Measurements from ENCODE around the gene ZNF385C. TPM values are rescaled to one million over a fixed set of nuclear protein-coding genes. Genes with fewer than 3 reads are reported as not detected.

Gene ZNF385C
- total RNA-seq, 1 donor from 2014 or later, result 2.9 TPM

DNA sequence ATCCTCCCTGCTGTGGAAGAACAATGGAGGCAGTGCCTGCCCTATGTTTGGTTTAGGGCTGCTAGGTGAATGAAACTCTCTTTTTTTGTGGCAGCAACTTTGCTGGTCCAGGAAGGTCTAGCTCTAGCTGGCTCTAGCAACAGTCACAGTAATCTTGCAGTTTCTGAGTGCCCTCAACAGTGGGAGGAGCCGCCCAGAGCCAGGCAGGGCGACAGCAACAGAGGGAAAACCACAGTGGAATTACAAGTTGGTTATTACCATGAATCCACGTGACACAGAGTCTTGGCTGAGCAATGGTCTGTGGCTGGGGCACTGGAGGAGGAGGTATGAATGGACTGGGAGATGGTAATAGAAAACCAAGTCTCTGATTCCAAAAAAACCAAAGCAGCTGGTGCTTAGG is 34.7 kb upstream of the ZNF385C start:
- H3K27ac Mint-ChIP-seq, result peak overlapping the region; percentile 63
- TF ChIP-seq, protein P1, sequence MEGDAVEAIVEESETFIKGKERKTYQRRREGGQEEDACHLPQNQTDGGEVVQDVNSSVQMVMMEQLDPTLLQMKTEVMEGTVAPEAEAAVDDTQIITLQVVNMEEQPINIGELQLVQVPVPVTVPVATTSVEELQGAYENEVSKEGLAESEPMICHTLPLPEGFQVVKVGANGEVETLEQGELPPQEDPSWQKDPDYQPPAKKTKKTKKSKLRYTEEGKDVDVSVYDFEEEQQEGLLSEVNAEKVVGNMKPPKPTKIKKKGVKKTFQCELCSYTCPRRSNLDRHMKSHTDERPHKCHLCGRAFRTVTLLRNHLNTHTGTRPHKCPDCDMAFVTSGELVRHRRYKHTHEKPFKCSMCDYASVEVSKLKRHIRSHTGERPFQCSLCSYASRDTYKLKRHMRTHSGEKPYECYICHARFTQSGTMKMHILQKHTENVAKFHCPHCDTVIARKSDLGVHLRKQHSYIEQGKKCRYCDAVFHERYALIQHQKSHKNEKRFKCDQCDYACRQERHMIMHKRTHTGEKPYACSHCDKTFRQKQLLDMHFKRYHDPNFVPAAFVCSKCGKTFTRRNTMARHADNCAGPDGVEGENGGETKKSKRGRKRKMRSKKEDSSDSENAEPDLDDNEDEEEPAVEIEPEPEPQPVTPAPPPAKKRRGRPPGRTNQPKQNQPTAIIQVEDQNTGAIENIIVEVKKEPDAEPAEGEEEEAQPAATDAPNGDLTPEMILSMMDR (IDR thresholded peaks at IDR 0.05; ENCODE audit: unreplicated experiment), result no peak
- peaks cover 17% of the 10 kb centered on the region for H3K4me1 Mint-ChIP-seq
- no peaks in the 10 kb centered on the region for H3K27me3 Mint-ChIP-seq (ENCODE audit: low read depth)
- H3K36me3 Mint-ChIP-seq, result peaks cover 15% of the 10 kb centered on the region
- H3K9me3 Mint-ChIP-seq, result no peaks in the 10 kb centered on the region
- no peak overlapping the region for H3K4me3 Mint-ChIP-seq
- DNase-seq (ENCODE audit: low spot score in 2 of 2, unreplicated experiment in 2 of 2), result no peak

DNA sequence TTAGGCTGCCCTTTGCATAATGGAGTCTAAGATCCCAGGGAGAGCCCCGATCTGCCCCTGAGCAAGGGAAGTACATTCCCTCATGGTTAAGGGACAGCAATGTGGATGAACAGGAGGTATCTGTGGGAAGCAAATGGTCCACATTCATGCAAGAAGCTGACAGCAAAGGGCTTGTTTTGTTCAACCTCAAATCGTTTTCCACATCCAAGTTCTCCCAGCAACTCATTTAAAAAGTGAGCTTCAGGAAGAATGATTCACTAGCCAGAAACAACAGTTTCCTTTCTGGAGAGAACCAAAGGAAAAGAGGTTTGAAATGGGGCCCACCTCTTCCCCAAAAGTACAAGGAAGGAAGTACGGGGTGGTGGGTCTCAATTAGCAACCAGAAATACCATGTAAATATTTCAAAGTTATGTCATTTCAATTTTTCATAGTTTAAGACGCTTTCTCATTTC is 33.7 kb upstream of the ZNF385C start:
- TF ChIP-seq, protein P1 (IDR thresholded peaks at IDR 0.05; ENCODE audit: unreplicated experiment), result no peak
- Mint-ChIP-seq H3K27me3 (ENCODE audit: low read depth) (no peaks in the 10 kb centered on the region), H3K4me1 (peaks cover 17% of the 10 kb centered on the region), H3K36me3 (peaks cover 15% of the 10 kb centered on the region), H3K9me3 (no peaks in the 10 kb centered on the region), H3K4me3 (no peak overlapping the region), H3K27ac (no peak overlapping the region)
- DNase-seq (ENCODE audit: low spot score in 2 of 2, unreplicated experiment in 2 of 2), result no peak

DNA sequence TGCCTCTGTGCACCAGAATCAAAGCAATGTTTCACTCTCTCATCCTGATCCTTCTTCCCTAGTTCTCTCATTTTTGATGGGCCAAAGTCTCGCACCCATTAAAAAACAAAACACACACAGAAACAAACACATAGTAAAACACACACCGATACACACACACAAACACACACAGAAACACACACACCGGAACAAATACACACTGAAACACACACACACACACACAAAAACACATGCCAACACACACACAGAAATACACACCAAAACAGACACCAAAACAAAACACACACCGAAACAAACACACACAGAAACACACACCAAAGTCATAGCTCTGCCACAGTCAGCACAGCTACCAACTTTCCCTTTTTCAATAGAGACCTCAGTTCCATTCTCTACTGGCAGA is 33.0 kb upstream of the ZNF385C start:
- TF ChIP-seq, protein P1 (IDR thresholded peaks at IDR 0.05; ENCODE audit: unreplicated experiment), result no peak
- Mint-ChIP-seq H3K9me3 (no peaks in the 10 kb centered on the region), H3K27ac (no peak overlapping the region), H3K36me3 (peaks cover 15% of the 10 kb centered on the region), H3K27me3 (ENCODE audit: low read depth) (no peaks in the 10 kb centered on the region), H3K4me1 (peaks cover 17% of the 10 kb centered on the region), H3K4me3 (no peak overlapping the region)
- no peak for DNase-seq (ENCODE audit: low spot score in 2 of 2, unreplicated experiment in 2 of 2)

DNA sequence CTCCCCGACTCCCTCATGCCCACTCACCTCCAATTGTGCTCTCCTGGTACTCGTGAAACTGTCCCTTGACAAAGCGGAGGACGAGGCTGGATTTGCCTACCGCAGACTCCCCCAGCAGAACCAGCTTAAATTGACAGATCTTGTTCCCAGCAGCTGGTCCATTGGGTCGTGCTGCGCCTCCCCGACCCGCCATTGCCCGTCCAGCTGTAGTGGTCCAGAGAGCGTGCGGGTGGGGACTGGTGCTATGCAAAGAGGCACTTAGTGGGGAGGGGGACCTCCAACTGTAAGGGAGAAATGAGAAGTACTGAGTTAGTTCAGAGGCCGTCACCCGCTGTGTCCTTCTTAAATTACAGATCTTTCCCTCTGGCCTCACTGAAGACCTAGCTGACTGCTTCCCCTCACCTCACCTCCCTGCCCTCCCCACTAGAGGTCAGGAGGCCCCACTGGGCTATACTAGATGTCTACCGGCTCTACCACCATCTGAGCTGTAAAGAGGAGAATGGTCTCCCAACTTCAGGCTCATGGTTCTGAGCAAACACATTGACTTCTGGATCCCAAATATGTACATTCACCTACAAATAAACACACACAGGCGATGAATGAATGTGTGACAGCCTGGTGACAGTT is 32.1 kb upstream of the ZNF385C start:
- Mint-ChIP-seq H3K9me3 (no peaks in the 10 kb centered on the region), H3K36me3 (peaks cover 22% of the 10 kb centered on the region), H3K4me3 (no peak overlapping the region), H3K27me3 (ENCODE audit: low read depth) (no peaks in the 10 kb centered on the region), H3K27ac (no peak overlapping the region), H3K4me1 (peaks cover 11% of the 10 kb centered on the region)
- TF ChIP-seq, protein P1 (IDR thresholded peaks at IDR 0.05; ENCODE audit: unreplicated experiment), result no peak
- no peak for DNase-seq (ENCODE audit: low spot score in 2 of 2, unreplicated experiment in 2 of 2)

DNA sequence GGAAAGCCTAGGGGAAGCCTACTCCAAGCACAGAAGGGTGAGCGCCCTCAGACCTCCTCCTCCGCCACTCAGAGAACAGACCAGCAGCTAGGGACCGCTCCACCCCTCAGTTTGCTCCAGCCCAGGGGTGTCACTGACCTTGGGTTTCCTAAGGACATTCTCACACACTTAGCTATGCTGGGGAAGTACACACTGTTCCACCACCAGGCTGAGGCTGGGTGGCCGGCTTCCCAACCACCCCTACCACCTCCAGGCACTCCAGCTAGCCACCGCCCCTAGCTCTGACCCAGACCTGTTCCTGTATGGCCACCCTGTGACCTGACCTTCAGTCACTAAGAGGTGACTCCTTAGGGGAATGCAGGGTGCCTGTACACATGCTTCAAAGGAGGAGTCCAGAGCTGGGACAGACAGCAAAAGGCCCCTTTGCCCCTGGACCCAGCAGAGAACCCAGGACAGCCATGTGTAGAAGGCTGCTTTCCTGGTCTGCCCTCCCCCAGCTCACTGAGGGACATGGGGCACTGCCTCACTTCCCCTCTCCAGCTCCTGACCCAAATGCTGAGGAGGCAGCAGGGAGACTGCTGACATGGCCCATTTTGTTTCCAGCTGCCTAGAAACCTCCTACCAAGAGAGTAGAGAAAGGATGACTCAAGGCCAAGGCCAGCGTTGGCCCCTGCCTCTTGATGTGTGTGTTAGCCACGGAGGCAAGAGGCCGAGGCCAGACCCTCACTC is 31.0 kb upstream of the ZNF385C start:
- Mint-ChIP-seq H3K4me3 (no peak overlapping the region), H3K27me3 (ENCODE audit: low read depth) (no peaks in the 10 kb centered on the region), H3K9me3 (no peaks in the 10 kb centered on the region), H3K27ac (no peak overlapping the region), H3K4me1 (peaks cover 9% of the 10 kb centered on the region), H3K36me3 (peaks cover 28% of the 10 kb centered on the region)
- TF ChIP-seq, protein P1 (IDR thresholded peaks at IDR 0.05; ENCODE audit: unreplicated experiment), result no peak
- DNase-seq (ENCODE audit: low spot score in 2 of 2, unreplicated experiment in 2 of 2), result no peak
